CD8-positive, alpha-beta memory T cell (primary cell): Measurements from ENCODE around the gene DNM3. TPM values are rescaled to one million over a fixed set of nuclear protein-coding genes. Genes with fewer than 3 reads are reported as not detected.
A peak's percentile ranks its signal among the peaks of the same experiment; 100 is the strongest.

ENCODE experiments used
- CTCF ChIA-PET: fragments of 350-600 bp; sonication (Branson Sonifier 250); formaldehyde crosslinking; loops from one replicate; lab custom pipeline; 2021; ENCODE audit warnings: antibody characterized with exemption; lab: Charles Lee
- POLR2A ChIA-PET: fragments of 350-600 bp; sonication (Branson Sonifier 250); formaldehyde crosslinking; loops from one replicate; lab custom pipeline; 2021; ENCODE audit warnings: antibody characterized with exemption; lab: Charles Lee
- DNase-seq, 5 donors: peaks; one replicate each; pipeline versions ENCODE4 v3.0.0 to v3.0.0-alpha.2; 2020 to 2022; ENCODE audit warnings: mixed read lengths in 1 of 5
- H3K27ac ChIP-seq: one replicate; pipeline ENCODE4 v1.7.0; 2013; ENCODE audit warnings: low read depth, mild to moderate bottlenecking, low read length, moderate library complexity
- H3K27me3 ChIP-seq: 2 replicates; pipeline ENCODE4 v1.7.0; 2013; ENCODE audit warnings: low read length, mild to moderate bottlenecking; ENCODE audit not compliant: insufficient read depth, poor library complexity, severe bottlenecking
- H3K36me3 ChIP-seq: 2 replicates; pipeline ENCODE4 v1.7.0; 2013; ENCODE audit warnings: mild to moderate bottlenecking, low read length, moderate library complexity; ENCODE audit not compliant: insufficient read depth
- H3K4me1 ChIP-seq: 2 replicates; pipeline ENCODE4 v1.7.0; 2013; ENCODE audit warnings: mild to moderate bottlenecking, low read length, moderate library complexity; ENCODE audit not compliant: insufficient read depth
- H3K4me3 ChIP-seq: 2 replicates; pipeline ENCODE4 v1.7.0; 2013; ENCODE audit warnings: mild to moderate bottlenecking, low read length
- H3K9me3 ChIP-seq: 2 replicates; pipeline ENCODE4 v1.7.0; 2013; ENCODE audit warnings: mild to moderate bottlenecking, low read length
- H3K27ac Mint-ChIP-seq, 8 donors: one replicate each; pipeline ENCODE4 v1.8.0; 2020 to 2021; ENCODE audit warnings: mixed read lengths in 8 of 8, mild to moderate bottlenecking in 6 of 8, inconsistent platforms in 3 of 8, moderate library complexity in 3 of 8
- H3K27me3 Mint-ChIP-seq, 2 donors: one replicate each; pipeline ENCODE4 v1.8.0; 2020 to 2021; ENCODE audit warnings: mixed read lengths in 2 of 2, mild to moderate bottlenecking in 1 of 2, moderate library complexity in 1 of 2
- H3K36me3 Mint-ChIP-seq, 3 donors: one replicate each; pipeline ENCODE4 v1.8.0; 2020 to 2021; ENCODE audit warnings: mixed read lengths in 3 of 3, inconsistent platforms in 1 of 3, mild to moderate bottlenecking in 1 of 3
- H3K4me1 Mint-ChIP-seq, 3 donors: one replicate each; pipeline ENCODE4 v1.8.0; 2020 to 2021; ENCODE audit warnings: mixed read lengths in 3 of 3, inconsistent platforms in 1 of 3, mild to moderate bottlenecking in 1 of 3
- H3K4me3 Mint-ChIP-seq, 7 donors: one replicate each; pipeline ENCODE4 v1.8.0; 2020 to 2021; ENCODE audit warnings: mixed read lengths in 7 of 7, mild to moderate bottlenecking in 6 of 7, moderate library complexity in 4 of 7, inconsistent platforms in 2 of 7
- H3K9me3 Mint-ChIP-seq, 5 donors: one replicate each; pipeline ENCODE4 v1.8.0; 2020 to 2022; ENCODE audit warnings: mixed read lengths in 5 of 5, mild to moderate bottlenecking in 3 of 5, moderate library complexity in 2 of 5, inconsistent platforms in 1 of 5
- polyA plus RNA-seq: library from polyadenylated mRNA; unstranded; fragments of 300-500 nt; fragmentation: Illumina TruSeq; gene quantifications from one replicate; pipeline ENCODE4 v1.2.3, GENCODE V29; 2021
- total RNA-seq, 2 experiments: library from RNA; stranded (reverse); gene quantifications; one replicate each; pipeline ENCODE4 v1.2.3, GENCODE V29; 2021

DNM3 gene
- total and polyA plus RNA-seq, 3 experiments from 2014 or later: 0.29 to 0.64 (median 0.59) TPM

DNA sequence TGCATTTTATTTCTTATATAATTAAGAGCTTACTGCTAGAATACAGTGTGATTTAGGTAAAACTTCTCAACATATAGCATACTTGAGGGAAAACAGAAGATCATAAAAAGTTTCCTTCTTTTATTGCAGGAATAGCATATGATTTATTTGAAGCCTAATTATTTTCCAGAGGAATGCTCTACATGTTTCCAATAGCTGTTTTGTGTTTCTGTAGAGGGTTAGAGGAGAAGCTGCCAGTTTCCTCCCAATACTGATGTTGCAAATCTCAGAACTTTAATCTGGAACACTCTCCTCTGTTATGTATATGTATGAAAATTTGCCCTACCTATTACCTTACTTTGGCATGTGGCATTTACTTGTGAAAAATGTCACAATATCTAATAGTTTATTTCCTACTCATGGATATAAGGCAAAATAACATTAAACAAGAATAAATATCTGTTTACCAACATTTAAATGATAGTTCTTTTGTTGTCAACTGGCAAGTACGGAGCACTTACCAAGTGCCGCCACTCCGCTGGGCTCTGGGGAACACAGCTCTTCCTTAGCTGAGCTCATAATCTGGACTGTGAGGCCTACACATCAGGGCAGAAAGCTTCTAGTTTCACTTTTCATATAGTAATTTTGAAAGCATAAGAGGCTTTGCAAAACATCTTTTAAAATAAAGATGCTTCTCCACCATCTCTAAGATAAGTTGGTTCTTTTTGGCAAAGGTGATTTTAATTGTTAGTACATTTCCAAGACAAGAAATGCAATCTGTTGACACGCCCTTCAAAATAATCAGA, 339.4 kb downstream of the DNM3 start:
- ChIA-PET CTCF (interaction anchor here (1.0 to 2.1 kb wide), 4 partner anchors 47 to 219 kb away, joined by 3 to 7 read pairs (median 4); no protein-coding TSS in a partner anchor), POLR2A (interaction anchor here (0.9 to 1.2 kb wide), 4 partner anchors 178 to 219 kb away, joined by 3 to 9 read pairs (median 5); no protein-coding TSS in a partner anchor)
- Mint-ChIP-seq H3K36me3 (peaks cover 0 to 4% (median 0%) of the 10 kb centered on the region in 3 donors), H3K4me1 (peaks cover 30 to 63% (median 50%) of the 10 kb centered on the region in 3 donors), H3K9me3 (no peaks in the 10 kb centered on the region), H3K27me3 (no peaks in the 10 kb centered on the region), H3K4me3 (peak overlapping the region; percentile 59 to 89 (median 80)), H3K27ac (peak overlapping the region; percentile 94 to 100 (median 96))
- Histone ChIP-seq H3K36me3 (no peaks in the 10 kb centered on the region), H3K9me3 (no peaks in the 10 kb centered on the region), H3K4me1 (peaks cover 35% of the 10 kb centered on the region), H3K4me3 (peak overlapping the region; percentile 58), H3K27ac (peak overlapping the region; percentile 68), H3K27me3 (no peaks in the 10 kb centered on the region)
- DNase-seq: peak in 3 of 5 donors; percentile 20 to 64 (median 43)

- no peak for DNase-seq
- H3K4me1 Mint-ChIP-seq: peaks cover 28 to 54% (median 46%) of the 10 kb centered on the region in 3 donors
- H3K27ac Mint-ChIP-seq: peak overlapping the region in 2 of 8 donors; percentile 58 to 68
- Histone ChIP-seq H3K27me3 (no peaks in the 10 kb centered on the region), H3K9me3 (no peaks in the 10 kb centered on the region), H3K27ac (no peak overlapping the region), H3K36me3 (no peaks in the 10 kb centered on the region), H3K4me3 (no peak overlapping the region), H3K4me1 (peaks cover 33% of the 10 kb centered on the region)
- POLR2A ChIA-PET: no interaction called here
- no peaks in the 10 kb centered on the region for H3K27me3 Mint-ChIP-seq
- H3K9me3 Mint-ChIP-seq: no peaks in the 10 kb centered on the region
- CTCF ChIA-PET: no interaction called here
- H3K4me3 Mint-ChIP-seq: peak overlapping the region in 1 of 7 donors; percentile 24
- H3K36me3 Mint-ChIP-seq: no peaks in the 10 kb centered on the region
These were observed 343.4 kb downstream of the DNM3 start for GRCh38 chr1:172184506-172185191.

DNA sequence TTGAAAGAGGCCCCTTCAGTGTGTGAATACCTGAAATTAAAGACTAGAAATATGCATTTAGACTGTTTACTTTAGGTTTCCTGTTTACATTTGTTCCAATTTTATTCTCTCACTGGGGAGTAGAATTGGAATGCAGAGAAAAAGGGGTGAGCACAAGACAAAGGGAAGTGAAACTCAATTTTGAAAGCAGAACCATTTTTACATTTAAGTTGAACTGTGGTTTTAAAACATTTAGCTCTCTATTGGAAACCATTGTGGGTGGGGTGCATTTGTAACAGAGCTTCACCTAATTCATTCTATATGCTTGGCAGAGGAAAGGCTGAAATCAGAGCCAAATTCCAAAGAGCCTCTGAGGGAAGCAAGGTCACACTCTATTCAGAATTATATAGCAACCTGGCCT, 343.9 kb downstream of the DNM3 start:
- no peaks in the 10 kb centered on the region for H3K9me3 Mint-ChIP-seq

DNA sequence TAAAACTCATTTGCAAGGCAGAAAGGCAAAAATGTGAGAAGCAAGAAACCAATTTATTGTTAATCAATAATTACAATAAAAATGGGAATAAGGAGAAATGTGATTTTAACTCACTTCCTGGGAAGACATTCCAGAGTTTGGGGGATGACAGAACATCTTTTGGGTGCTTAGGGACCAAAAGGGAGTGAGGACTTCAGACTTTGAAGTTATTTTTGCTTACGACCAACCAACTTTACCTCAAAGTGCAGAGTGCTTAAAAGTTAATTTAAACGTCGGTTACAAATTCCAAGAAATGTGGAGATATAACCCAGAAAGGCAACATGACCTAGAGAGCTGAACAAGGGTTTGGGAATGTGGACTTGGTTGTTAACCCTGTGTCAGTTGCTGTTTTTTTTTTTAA, 344.7 kb downstream of the DNM3 start:
- Mint-ChIP-seq H3K9me3 (peaks cover 0 to 3% (median 0%) of the 10 kb centered on the region in 5 donors), H3K36me3 (no peaks in the 10 kb centered on the region), H3K4me3 (no peak overlapping the region), H3K27ac (no peak overlapping the region), H3K4me1 (peaks cover 18 to 40% (median 33%) of the 10 kb centered on the region in 3 donors), H3K27me3 (no peaks in the 10 kb centered on the region)
- Histone ChIP-seq H3K27me3 (no peaks in the 10 kb centered on the region), H3K36me3 (no peaks in the 10 kb centered on the region), H3K4me1 (peaks cover 19% of the 10 kb centered on the region), H3K9me3 (no peaks in the 10 kb centered on the region), H3K27ac (no peak overlapping the region), H3K4me3 (no peak overlapping the region)
- no peak for DNase-seq
- POLR2A ChIA-PET: no interaction called here
- CTCF ChIA-PET: no interaction called here

More for the DNA sequence above, 343.9 kb downstream of the DNM3 start:
- H3K9me3 ChIP-seq: no peaks in the 10 kb centered on the region
- H3K27me3 ChIP-seq: no peaks in the 10 kb centered on the region
- peaks cover 27% of the 10 kb centered on the region for H3K4me1 ChIP-seq
- POLR2A ChIA-PET: no interaction called here
- H3K36me3 ChIP-seq: no peaks in the 10 kb centered on the region
- no peak for DNase-seq
- peaks cover 24 to 48% (median 41%) of the 10 kb centered on the region in 3 donors for H3K4me1 Mint-ChIP-seq
- H3K4me3 Mint-ChIP-seq: peak overlapping the region in 1 of 7 donors; percentile 24
- no peaks in the 10 kb centered on the region for H3K36me3 Mint-ChIP-seq
- H3K27ac ChIP-seq: no peak overlapping the region
- CTCF ChIA-PET: no interaction called here
- H3K27ac Mint-ChIP-seq: peak overlapping the region in 2 of 8 donors; percentile 58 to 68
- no peak overlapping the region for H3K4me3 ChIP-seq
- H3K27me3 Mint-ChIP-seq: no peaks in the 10 kb centered on the region

DNA sequence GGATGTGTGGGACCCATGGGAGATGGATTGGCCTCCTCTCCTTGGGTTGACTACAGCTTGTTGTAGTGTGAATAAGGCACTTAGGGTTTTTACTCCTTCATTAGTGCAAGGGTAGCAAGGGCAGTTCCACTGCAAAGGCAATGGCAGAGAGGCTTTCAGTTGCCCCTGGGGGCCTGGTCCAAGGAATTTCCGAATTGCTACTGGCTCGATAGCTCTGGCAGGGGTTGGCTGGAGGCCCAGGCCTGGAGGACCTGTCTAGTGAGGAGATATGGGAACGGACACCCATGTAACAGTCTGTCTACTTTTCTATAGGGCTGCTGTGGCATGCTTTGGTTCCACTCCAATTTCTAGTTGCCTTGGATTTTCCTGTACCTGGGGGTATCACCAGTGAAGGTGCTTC, 360.3 kb downstream of the DNM3 start:
- H3K9me3 ChIP-seq: no peaks in the 10 kb centered on the region
- Mint-ChIP-seq H3K36me3 (peaks cover 2 to 48% (median 9%) of the 10 kb centered on the region in 3 donors), H3K27ac (peak overlapping the region in 1 of 8 donors; percentile 67), H3K9me3 (peaks cover 20 to 39% (median 31%) of the 10 kb centered on the region in 5 donors), H3K4me3 (no peak overlapping the region), H3K27me3 (peaks cover 0 to under 1% of the 10 kb centered on the region in 2 donors), H3K4me1 (peaks cover 3 to 12% (median 3%) of the 10 kb centered on the region in 3 donors)
- no peak overlapping the region for H3K4me3 ChIP-seq
- ChIA-PET POLR2A (no interaction called here), CTCF (no interaction called here)
- no peaks in the 10 kb centered on the region for H3K27me3 ChIP-seq
- no peaks in the 10 kb centered on the region for H3K36me3 ChIP-seq
- H3K27ac ChIP-seq: no peak overlapping the region
- H3K4me1 ChIP-seq: no peaks in the 10 kb centered on the region
- DNase-seq: no peak

DNA sequence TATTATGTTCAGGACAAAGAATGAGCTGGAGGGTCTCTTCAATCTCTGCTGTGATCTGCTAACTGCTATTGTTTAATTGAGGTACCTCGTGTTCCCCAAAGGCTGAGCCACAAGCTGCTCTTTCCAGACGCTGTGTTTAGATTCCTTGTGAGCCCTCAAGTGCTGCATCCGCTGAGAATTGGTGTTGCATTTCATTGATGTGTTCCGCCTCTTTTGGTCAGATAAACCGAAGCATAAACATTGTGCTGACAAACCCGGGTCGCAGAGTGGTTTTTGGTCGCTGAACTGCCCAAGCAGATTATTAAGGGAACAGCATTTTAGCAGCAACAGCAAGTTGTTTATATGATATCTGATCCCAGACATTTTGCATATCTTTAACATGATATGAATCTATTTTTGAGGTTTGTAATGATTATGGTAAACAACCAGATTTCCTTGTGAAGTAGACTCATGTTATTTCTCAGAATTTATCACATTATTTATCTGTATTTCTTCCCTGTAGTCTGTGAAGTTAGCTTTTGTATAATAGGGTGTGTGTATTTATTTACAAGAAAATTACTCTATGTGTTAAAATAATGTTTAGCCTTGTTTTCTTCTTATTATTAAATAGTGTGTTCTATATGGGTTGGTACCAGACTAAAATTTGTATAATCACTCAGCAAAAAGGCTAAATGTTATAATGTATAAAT, 362.0 kb downstream of the DNM3 start:
- no peaks in the 10 kb centered on the region for H3K4me1 ChIP-seq
- ChIA-PET POLR2A (no interaction called here), CTCF (no interaction called here)
- H3K9me3 ChIP-seq: no peaks in the 10 kb centered on the region
- peaks cover 2 to 31% (median 9%) of the 10 kb centered on the region in 3 donors for H3K36me3 Mint-ChIP-seq
- H3K9me3 Mint-ChIP-seq: peaks cover 13 to 24% (median 17%) of the 10 kb centered on the region in 5 donors
- H3K27ac Mint-ChIP-seq: peak overlapping the region in 4 of 8 donors; percentile 1 to 80 (median 58)
- peak overlapping the region in 2 of 7 donors; percentile 60 to 68 for H3K4me3 Mint-ChIP-seq
- H3K4me3 ChIP-seq: no peak overlapping the region
- no peaks in the 10 kb centered on the region for H3K27me3 ChIP-seq
- no peak for DNase-seq
- peaks cover 0 to 4% of the 10 kb centered on the region in 2 donors for H3K27me3 Mint-ChIP-seq
- no peak overlapping the region for H3K27ac ChIP-seq
- H3K36me3 ChIP-seq: no peaks in the 10 kb centered on the region
- H3K4me1 Mint-ChIP-seq: peaks cover 3 to 20% (median 3%) of the 10 kb centered on the region in 3 donors

GRCh38 chr1:172203902-172204301, 362.6 kb downstream of the DNM3 start:
- no peak overlapping the region for H3K27ac Mint-ChIP-seq
- H3K27me3 ChIP-seq: no peaks in the 10 kb centered on the region
- H3K4me3 Mint-ChIP-seq: no peak overlapping the region
- peaks cover 0 to 4% of the 10 kb centered on the region in 2 donors for H3K27me3 Mint-ChIP-seq
- H3K36me3 ChIP-seq: no peaks in the 10 kb centered on the region
- H3K36me3 Mint-ChIP-seq: peaks cover 0 to 25% (median 5%) of the 10 kb centered on the region in 3 donors
- H3K9me3 ChIP-seq: no peaks in the 10 kb centered on the region
- H3K4me1 Mint-ChIP-seq: peaks cover 3 to 20% (median 3%) of the 10 kb centered on the region in 3 donors
- ChIA-PET CTCF (no interaction called here), POLR2A (no interaction called here)
- no peaks in the 10 kb centered on the region for H3K4me1 ChIP-seq
- DNase-seq: no peak
- H3K9me3 Mint-ChIP-seq: peaks cover 9 to 18% (median 10%) of the 10 kb centered on the region in 5 donors
- H3K4me3 ChIP-seq: no peak overlapping the region
- no peak overlapping the region for H3K27ac ChIP-seq
